Fibroblast of skin of right quadriceps (primary cell): Measurements from ENCODE around the gene GPC6.
A peak's percentile ranks its signal among the peaks of the same experiment; 100 is the strongest.

Experiments used
- DNase-seq: peaks from one replicate; pipeline ENCODE4 v3.0.0-alpha.2; 2013

Gene GPC6

DNA sequence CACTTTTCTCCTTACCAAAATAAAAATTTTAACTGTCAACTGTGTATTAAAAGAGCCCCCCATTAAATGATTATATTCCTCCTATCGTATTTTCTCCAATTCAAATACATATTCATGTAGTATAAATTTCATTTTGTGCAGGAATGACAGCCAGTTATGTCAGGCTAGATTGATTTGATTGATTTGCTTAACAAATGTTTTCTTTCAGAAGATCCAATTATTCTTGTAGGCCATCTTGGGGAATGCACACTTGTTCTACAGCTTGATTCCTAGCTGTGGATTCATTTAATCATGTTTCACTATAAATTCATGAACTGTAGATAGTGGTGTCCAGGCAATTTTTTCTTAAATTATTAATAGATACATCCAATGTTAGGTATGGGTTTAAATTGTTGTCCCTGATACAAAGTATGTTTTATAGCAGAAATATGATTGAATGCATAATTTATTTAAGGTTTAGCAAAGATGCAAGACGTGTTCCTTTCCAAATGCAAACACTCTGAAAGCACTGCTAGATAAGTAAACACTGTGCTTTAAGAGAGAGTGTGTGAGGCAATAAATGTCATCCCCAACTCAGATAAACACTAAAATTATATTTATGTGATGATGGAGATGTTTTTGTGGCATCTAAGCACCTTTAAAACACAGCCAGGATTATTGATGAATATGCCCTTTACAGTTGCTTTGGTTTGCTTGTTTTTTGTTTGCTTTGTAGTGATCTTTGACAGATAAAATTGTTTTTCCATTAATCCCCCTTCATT lies 721.7 kb downstream of the GPC6 start:
- DNase-seq, result no peak

GRCh38 chr13:93951108-93951507 lies 724.5 kb downstream of the GPC6 start:
- DNase-seq, result no peak

- no peak for DNase-seq
Observed at GRCh38 chr13:93951951-93952350, 725.3 kb downstream of the GPC6 start.

GRCh38 chr13:93953841-93954240 lies 727.2 kb downstream of the GPC6 start:
- DNase-seq, result no peak

DNA sequence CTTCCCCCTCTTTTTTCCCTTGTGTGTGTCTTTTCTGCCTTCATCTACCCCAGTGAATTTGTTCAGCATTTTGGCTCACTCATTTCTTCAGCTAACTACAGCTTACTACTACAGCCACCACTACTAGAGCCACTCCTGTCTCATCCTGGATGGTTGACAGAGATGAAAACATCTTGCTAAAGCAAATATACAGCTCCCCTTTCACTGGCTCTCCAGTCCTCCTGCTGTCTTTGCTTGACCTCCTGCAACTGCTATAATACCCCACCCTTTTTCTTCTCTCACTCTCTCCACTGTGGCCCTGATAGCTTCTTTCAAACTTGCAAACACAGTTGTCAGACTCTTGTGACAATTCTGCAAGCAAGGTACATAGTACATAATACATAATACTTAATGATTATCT lies 729.3 kb downstream of the GPC6 start:
- no peak for DNase-seq

- peak; percentile 26 for DNase-seq
Observed at GRCh38 chr13:93956426-93956825, 729.8 kb downstream of the GPC6 start.

DNA sequence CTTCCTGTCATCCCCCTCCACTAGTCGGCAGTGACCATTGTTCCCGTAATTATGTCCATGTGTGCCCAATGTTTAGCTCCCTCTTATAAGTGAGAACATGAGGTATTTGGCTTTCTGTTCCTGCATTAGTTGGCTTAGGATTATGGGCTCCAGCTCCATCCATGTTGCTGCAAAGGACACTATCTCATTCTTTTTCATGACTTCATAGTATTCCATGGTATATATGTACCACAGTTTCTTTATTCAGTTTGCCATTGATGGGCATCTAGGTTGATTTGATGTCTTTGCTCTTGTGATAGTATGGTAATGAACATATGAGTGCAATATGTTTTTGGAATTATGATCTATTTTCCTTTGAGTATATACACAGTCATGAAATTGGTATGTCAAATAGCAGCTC lies 730.8 kb downstream of the GPC6 start:
- no peak for DNase-seq

- DNase-seq, result peak; percentile 26
Observed at GRCh38 chr13:93959796-93960533, 733.4 kb downstream of the GPC6 start.

DNA sequence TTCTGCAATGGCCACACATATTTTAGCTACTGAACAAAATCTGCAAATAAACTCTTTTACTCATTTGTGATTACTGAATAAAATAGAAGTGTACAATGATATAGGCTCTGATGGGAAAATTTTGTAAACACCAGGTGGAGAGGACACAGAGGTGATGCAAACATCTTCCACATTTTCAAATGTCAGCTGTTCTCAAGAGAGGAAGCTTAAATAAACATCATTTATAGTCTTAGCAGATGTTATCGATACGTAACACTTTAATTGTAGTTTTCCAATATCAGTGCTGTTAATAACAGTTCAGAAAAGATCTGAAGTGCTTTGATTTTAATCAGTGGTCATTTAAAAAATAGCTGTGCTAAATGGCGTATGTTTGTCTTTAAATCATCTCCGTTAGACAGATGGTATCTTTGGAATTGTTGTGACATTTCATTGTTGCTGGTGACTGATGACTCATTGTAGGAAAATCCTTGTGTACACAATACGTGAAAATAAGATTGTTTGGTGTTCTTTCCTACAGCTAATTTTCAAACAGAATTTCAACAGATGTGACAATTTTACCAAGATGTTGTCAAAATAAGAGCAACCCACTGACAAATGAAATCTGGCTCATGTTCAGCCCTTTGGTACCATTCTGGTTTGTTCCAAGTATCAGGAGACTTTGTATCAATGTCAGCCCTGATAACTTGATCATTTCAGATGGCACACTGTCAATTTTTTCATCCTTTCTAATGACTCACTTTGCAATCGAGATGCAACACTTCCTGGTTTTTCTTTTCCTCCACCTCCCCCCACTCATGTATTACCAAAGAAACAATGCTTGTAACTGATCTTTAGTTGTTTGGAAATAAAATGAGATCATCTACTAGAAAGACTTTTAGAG lies 736.9 kb downstream of the GPC6 start:
- DNase-seq, result peak; percentile 71

DNA sequence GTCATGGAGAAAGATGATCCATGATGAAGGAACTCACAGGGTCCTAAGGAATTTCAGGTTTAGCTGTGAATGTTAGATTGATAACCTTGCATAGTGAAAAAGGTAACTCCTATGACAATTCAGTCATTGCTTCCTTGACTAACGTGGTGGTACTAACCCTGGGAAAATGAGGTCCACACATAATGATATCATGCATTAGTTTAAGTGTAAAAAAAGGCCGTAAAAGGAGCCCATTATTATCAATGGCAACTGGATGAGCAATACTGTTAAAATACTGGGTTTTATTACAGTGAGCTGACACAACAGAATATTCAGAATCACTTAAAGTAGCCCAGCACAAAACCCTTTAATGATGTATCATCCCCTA lies 737.5 kb downstream of the GPC6 start:
- peak; percentile 11 for DNase-seq

GRCh38 chr13:93965587-93965986 lies 739.0 kb downstream of the GPC6 start:
- no peak for DNase-seq

DNA sequence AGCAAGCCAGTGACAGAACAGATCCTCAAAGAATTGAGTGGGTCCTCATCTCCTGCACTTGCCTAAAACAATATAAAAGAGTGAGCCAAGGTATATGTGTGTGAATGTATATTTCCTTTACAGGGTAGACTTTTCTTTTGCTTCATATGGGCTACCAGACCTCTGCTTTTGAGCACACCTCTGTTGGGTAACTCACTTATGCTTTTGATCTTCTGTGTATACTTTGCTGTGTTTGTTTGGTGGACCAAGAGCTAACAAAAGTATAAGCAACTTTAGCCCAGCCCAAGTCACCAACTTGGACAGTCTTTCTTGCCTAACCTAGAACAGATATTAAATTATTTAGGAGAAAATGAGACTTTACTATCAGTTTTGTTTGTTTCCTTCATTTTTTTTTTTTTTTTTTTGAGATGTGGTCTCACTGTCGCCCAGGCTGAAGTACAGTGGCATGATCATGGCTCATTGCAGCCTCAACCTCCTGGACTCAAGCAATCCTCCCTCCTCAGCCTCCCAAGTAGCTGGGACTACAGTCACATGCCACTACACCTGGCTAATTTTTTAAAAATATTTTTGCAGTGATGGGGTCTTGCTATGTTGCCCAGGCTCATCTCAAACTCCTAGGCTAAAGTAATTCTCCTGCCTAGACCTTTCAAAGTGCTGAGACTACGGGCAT lies 739.8 kb downstream of the GPC6 start:
- DNase-seq, result no peak

- DNase-seq, result no peak
Observed at GRCh38 chr13:93967286-93967685, 740.7 kb downstream of the GPC6 start.

DNA sequence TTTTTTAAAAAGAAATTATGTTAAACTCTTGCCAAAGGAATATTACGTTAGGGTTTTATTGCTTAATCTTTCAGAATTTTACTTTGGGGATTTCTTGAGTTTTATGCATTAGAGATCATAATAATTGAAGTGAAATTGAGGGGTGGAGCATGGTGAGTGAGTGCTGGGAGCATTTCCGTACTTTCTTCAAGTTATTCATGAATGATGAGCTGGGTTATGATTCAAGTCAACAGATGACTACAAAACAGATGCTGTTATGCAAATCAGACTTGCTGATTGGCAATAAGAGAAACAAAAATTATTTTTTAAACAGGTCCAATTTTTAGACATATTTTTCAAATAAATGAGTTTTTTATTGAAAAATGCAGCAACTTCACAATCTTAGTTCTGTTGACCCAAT lies 748.6 kb downstream of the GPC6 start:
- DNase-seq, result no peak

DNA sequence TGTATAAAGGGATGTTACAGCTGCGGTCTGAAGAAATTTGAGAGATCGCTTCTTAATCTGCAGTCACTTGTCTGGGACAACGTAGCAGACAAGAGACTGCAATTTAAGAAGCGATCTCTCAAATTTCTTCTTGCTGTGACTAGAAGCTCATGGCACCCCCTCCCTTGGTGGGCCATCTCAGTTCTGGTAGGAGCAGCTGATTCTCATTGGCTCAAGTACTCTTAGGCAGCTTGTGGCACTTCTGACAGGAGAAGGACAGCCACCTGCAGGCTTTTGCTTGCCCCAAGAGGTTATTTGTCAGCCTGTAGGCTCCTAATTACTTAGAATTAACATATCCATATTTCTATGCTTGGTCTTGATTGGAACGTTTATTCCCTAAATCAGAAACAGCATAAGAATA lies 749.9 kb downstream of the GPC6 start:
- DNase-seq, result no peak

DNA sequence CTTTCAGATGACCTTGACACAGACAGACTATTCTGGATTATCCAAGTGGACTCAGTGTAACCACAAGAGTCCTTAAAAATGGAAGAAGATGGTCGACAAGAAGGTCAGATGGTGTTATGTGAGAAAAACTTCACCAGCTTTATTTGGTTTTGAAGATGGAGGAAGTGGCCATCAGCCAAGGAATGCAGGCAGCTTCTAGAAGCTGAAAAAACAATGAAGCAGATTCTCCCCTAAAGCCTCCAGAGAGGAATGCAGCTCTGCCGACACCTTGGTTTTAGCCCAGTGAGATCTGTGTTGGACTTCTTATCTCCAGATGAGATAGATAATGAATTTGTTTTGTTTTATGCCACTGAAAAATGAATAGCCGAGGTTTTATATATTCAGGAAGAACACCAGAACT lies 751.4 kb downstream of the GPC6 start:
- DNase-seq, result peak; percentile 7

- no peak for DNase-seq
Observed at GRCh38 chr13:93981426-93981977, 754.9 kb downstream of the GPC6 start.

- no peak for DNase-seq
Observed at GRCh38 chr13:93982179-93982918, 755.7 kb downstream of the GPC6 start.

GRCh38 chr13:93984052-93984451 lies 757.4 kb downstream of the GPC6 start:
- DNase-seq, result no peak

DNA sequence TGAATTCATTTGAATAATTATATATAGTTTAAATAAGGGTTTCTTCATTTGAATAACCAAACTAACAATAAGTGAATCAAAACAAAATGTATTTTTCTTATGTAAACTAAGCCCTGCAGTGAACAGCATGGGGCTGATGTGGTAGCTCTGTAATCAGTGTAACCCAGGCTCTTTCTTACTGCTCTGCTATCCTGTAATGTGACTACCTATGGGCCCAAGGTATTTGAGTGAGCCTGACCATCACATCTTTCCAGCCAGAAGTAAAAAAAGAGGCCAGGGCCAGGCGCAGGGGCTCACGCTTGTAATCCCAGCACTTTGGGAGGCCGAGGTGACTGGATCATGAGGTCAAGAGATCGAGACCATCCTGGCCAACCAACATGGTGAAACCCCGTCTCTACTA lies 758.3 kb downstream of the GPC6 start:
- DNase-seq, result no peak

DNA sequence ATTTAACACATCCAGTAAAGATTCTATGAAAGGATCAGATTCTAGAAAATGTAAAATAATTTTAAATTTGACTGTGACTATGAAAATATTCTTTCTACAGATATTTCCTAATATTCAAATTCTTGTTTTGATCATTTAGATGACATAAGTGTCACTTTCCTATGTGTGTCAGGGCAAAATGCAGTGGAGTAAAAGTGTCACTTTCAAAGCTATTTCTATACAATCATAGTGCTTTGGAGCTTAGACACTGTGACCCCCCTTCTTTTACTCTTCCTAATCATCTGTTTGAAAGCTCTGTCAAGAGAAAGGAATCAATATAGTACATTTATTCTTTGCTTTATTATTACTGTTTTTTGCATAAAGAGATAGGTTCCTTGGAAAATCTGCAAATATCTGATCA lies 760.9 kb downstream of the GPC6 start:
- no peak for DNase-seq

DNA sequence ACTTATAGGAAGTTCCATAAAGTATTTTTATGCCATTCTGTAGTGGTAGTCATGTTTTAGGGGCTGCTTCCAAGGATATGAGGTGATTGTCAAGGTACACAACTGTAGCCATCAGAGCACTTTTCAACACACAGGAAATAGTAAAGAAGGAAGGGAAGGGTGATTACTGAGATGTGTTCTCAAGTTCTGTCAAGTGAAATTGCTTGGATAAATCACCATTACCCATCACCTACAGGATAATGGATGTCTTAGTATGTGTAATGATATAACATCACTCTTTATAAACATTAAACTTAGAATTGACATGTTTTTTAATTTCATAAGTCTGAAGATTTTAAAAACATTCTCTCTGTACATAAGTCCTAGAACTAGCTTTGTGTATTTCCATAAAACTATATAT lies 765.0 kb downstream of the GPC6 start:
- DNase-seq, result no peak
